D721Med (cell line): Measurements from ENCODE around the gene AADACL4.
"Not testable (repeated sequence)": the region's sequence is repeated elsewhere in the genome, so short reads cannot be mapped to it uniquely, and the experiment has no call there.

Experiments used
- DNase-seq: peaks from one replicate; pipeline ENCODE4 v3.0.0; 2011; ENCODE audit warnings: low spot score; ENCODE audit not compliant: insufficient read length
- FAIRE-seq: peaks from 2 replicates; lab custom pipeline; 2011; peaks lifted over from hg19 to GRCh38; lab: Jason Lieb, UNC
- TF ChIP-seq, protein P1 (sequence below): IDR thresholded peaks from 2 replicates; pipeline ENCODE4 v1.5.1; 2012; ENCODE audit warnings: mild to moderate bottlenecking, control low read depth; ENCODE audit not compliant: insufficient read depth; ENCODE audit errors: missing control alignments

The AADACL4 gene

DNA sequence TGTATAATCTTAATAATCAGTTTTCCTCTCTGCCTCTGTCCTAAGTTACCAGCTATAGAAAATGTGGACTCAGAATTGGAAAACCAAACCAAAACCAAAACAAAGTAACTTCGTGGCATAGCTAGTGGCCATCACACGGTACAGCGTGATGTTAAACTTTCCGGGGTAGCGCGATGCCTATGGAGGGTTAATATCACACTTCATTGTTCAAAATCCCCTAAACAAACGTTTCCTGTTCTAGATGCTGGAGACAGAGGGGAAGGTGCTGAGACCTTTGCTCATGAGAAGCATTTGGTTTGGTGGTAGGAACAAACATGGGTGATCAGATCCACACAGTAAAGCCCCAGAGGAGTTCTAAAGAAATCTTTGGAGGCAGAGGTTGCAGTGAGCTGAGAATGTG, 4.9 kb downstream of the AADACL4 start:
- FAIRE-seq (no peak), DNase-seq (no peak)
- TF ChIP-seq, protein P1, sequence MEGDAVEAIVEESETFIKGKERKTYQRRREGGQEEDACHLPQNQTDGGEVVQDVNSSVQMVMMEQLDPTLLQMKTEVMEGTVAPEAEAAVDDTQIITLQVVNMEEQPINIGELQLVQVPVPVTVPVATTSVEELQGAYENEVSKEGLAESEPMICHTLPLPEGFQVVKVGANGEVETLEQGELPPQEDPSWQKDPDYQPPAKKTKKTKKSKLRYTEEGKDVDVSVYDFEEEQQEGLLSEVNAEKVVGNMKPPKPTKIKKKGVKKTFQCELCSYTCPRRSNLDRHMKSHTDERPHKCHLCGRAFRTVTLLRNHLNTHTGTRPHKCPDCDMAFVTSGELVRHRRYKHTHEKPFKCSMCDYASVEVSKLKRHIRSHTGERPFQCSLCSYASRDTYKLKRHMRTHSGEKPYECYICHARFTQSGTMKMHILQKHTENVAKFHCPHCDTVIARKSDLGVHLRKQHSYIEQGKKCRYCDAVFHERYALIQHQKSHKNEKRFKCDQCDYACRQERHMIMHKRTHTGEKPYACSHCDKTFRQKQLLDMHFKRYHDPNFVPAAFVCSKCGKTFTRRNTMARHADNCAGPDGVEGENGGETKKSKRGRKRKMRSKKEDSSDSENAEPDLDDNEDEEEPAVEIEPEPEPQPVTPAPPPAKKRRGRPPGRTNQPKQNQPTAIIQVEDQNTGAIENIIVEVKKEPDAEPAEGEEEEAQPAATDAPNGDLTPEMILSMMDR: no peak

DNA sequence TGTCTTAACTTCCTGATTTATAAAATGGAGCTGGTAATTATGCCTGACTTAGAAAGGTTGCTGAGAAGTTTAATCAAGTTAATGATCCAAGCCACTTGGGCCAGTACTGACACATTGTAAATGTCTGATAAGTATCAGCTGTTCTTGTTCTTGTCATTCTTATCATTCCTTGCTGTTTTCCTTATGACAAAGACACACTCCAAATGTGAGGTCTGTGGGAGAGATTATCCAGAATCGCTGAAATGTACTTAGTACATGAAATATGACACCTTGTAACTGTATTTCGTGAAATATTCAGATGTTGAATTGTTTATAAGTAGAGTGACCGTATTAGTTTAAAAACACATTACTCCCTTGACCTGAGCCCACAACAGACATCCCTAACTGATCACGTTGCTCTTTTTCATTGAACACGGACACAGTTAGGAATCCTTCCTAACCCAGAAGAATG, 6.1 kb downstream of the AADACL4 start:
- TF ChIP-seq, protein P1: no peak
- no peak for FAIRE-seq
- no peak for DNase-seq

DNA sequence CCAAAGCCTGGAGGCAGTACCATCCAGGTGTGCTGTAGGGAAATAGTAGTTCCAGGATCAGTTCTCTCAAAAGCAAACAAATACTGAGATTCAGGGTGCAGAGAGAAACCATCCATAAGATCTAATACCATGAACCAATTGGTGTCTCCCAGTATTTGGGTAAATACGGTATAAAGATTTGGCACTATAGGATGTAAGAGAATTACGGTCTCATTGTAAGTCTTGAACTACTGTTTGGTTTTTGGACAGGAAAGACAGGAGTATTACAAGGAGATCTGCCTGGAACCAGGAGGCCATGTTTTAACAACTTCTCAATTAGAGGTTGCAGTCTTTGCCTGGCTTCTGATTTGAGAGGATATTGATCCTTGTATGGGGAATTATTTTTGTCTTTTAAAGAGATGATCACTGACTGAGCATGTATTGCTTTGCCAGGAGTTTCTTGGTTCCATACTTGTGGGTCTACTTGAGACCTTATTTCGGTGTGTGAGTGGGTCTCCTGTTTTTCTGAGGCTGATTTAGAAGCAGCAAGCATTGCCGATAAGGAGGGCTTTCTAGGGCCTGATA, 10.2 kb downstream of the AADACL4 start:
- FAIRE-seq: no peak

DNA sequence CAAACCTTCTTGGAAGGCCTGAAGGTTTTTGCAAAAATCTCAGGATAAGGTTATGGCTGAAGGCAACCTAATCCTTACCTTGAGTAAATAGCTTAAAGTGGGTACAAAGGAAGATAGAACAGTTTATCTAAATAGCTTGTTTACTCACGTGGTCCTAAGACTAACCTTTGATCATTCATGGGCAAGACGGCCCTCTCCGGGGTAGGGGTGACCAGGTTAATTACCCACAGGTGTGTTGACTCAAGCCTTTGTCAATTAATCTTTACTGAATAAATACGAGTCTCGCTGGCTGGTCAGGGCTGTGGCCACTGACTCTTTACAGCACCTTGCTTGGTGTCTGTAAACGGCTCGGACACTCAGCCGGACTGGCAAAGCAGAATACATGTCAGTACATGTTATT, 10.8 kb downstream of the AADACL4 start:
- DNase-seq (no peak), FAIRE-seq (no peak)
- TF ChIP-seq, protein P1: no peak

More for the DNA sequence above, 10.2 kb downstream of the AADACL4 start:
- DNase-seq: no peak
- TF ChIP-seq, protein P1: no peak

DNA sequence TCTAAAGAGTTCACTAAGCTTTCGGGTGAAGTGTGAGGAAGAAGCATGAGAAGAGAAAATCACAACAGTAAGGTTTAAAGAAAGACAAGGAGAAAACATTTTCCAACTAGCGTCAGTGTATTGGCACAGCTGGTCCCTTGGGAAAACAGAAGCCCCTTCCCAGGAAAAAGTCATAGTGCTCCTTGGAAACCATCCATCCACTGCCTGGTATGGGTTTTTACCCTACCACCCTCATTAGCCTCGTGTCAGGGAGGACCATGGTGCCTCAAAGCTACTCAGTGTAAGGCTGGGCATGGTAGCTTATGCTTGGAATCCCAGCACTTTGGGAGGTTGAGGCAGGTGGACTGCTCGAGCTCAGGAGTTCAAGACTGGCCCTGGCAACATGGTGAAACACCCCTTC, 12.7 kb downstream of the AADACL4 start:
- DNase-seq (no peak), FAIRE-seq (no peak)
- TF ChIP-seq, protein P1: no peak

DNA sequence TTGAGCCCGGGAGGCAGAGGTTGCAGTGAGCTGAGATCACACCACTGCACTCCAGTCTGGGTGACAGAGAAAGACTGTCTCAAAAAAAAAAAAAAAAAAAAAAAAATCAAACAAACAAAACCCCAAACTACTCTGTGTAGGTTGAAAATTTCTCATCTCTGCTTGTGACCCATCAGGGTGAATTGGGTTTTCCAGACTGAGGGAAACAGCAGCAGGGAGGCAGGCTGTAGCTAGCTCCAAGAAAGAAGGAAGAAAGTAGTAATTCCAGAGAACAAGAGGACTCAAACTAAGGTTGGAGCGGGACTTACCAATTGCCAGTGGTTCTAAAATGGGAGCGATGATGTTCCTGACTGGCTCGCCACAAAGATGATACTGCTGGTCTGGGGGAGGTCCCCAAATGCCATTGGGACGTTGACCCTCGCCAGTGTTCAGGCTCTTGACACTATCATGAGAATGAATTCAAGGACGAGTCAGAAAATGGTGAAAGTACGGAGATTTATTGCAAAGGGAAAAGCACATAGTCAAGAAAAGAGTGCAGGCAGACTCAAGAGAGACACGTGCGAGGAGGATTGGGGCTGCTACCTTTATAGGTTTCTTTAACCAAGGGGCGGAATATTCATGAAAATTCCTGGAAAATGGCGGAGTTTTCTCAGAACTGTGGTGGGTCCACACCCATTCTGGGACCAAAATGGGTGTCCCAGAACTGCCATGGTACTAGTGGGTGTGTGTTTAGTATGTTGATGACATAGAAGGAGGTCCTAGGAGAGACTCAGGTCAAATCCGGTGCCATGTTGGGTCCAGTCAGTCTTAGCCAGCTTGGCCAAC, 13.4 kb downstream of the AADACL4 start:
- no peak for FAIRE-seq
- no peak for DNase-seq
- TF ChIP-seq, protein P1: no peak

DNA sequence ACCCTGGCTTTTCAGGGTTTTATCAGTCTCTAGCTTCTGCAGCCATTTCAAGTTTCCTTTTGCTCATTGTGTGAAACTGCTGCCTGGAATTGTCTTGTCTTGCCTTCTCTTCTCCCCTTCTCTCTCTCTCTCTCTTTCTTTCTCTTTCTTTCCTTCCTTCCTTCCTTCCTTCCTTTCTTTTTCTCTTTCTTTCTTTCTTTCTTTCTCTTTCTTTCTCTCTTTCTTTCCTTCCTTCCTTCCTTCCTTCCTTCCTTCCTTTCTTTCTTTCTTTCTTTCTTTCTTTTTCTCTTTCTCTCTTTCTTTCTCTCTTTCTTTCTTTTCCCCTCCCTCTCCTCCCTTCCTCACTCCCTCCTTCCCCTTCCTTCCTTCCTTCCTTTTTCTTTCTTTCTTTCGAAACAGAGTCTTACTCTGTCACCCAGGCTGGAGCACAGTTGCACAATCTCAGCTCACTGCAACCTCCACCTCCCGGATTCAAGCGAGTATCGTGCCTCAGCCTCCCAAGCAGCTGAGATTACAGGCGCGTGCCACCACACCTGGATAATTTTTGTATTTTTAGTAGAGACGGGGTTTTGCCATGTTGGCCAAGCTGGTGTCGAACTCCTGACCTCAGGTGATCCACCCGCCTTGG, 14.1 kb downstream of the AADACL4 start:
- not testable (repeated sequence) for FAIRE-seq, DNase-seq
